H9 (cell line): ENCODE measurements around the gene SOBP. TPM values are rescaled to one million over a fixed set of nuclear protein-coding genes. Genes with fewer than 3 reads are reported as not detected.

Experiments
- DNase-seq: peaks from one replicate; pipeline ENCODE4 v3.0.0-alpha.2; 2017
- H2AFZ ChIP-seq: one replicate; pipeline ENCODE4 v1.6.1; 2013; ENCODE audit warnings: mild to moderate bottlenecking, low read length, control low read depth, moderate library complexity
- H2AK5ac ChIP-seq: 2 replicates; pipeline ENCODE4 v1.6.1; 2013; ENCODE audit warnings: low read length, control low read depth, mixed read lengths; ENCODE audit not compliant: insufficient read length
- H2BK120ac ChIP-seq: one replicate; pipeline ENCODE4 v1.6.1; 2013; ENCODE audit warnings: low read depth, mild to moderate bottlenecking, low read length, control low read depth, inconsistent platforms; ENCODE audit not compliant: poor library complexity, severe bottlenecking
- H2BK12ac ChIP-seq: 2 replicates; pipeline ENCODE4 v1.6.1; 2013; ENCODE audit warnings: low read length, control low read depth, mixed read lengths, low read depth; ENCODE audit not compliant: insufficient read length
- H2BK15ac ChIP-seq: 2 replicates; pipeline ENCODE4 v1.6.1; 2013; ENCODE audit warnings: low read depth, low read length, control low read depth
- H2BK20ac ChIP-seq: one replicate; pipeline ENCODE4 v1.6.1; 2013; ENCODE audit warnings: low read depth, mild to moderate bottlenecking, low read length, control low read depth, inconsistent platforms; ENCODE audit not compliant: poor library complexity, severe bottlenecking
- H2BK5ac ChIP-seq: 2 replicates; pipeline ENCODE4 v1.6.1; 2013; ENCODE audit warnings: low read length, control low read depth, mixed read lengths; ENCODE audit not compliant: insufficient read length
- H3K14ac ChIP-seq: 2 replicates; pipeline ENCODE4 v1.6.1; 2013; ENCODE audit warnings: low read length, control low read depth; ENCODE audit not compliant: insufficient read depth
- H3K18ac ChIP-seq: 2 replicates; pipeline ENCODE4 v1.6.1; 2013; ENCODE audit warnings: low read depth, mild to moderate bottlenecking, mixed read lengths, low read length, control low read depth; ENCODE audit not compliant: insufficient read length
- H3K23ac ChIP-seq: 2 replicates; pipeline ENCODE4 v1.6.1; 2013; ENCODE audit warnings: low read length, control low read depth, mixed read lengths, low read depth; ENCODE audit not compliant: insufficient read length
- H3K23me2 ChIP-seq: 2 replicates; pipeline ENCODE4 v1.6.1; 2013; ENCODE audit warnings: low read depth, mild to moderate bottlenecking, mixed read lengths, low read length, control low read depth; ENCODE audit not compliant: insufficient read length, poor library complexity, severe bottlenecking
- H3K27ac ChIP-seq: 2 replicates; pipeline ENCODE4 v1.5.1; 2013; ENCODE audit warnings: low read length, control low read depth, mixed read lengths, low read depth; ENCODE audit not compliant: insufficient read length
- H3K27me3 ChIP-seq: 2 replicates; pipeline ENCODE4 v1.6.1; 2013; ENCODE audit warnings: low read length, control low read depth, inconsistent platforms; ENCODE audit not compliant: insufficient read depth
- H3K4ac ChIP-seq: 2 replicates; pipeline ENCODE4 v1.6.1; 2013; ENCODE audit warnings: low read depth, mild to moderate bottlenecking, control low read depth, inconsistent platforms, low read length, moderate library complexity
- H3K4me1 ChIP-seq: 2 replicates; pipeline ENCODE4 v1.6.1; 2013; ENCODE audit warnings: low read length, control low read depth, inconsistent platforms; ENCODE audit not compliant: insufficient read depth
- H3K4me2 ChIP-seq: 2 replicates; pipeline ENCODE4 v1.6.1; 2013; ENCODE audit warnings: low read length, control low read depth, mixed read lengths; ENCODE audit not compliant: insufficient read length, insufficient read depth
- H3K56ac ChIP-seq: 2 replicates; pipeline ENCODE4 v1.6.1; 2013; ENCODE audit warnings: low read depth, mild to moderate bottlenecking, mixed read lengths, low read length, control low read depth; ENCODE audit not compliant: insufficient read length
- H3K79me1 ChIP-seq: 2 replicates; pipeline ENCODE4 v1.6.1; 2013; ENCODE audit warnings: low read depth, mild to moderate bottlenecking, moderate library complexity, low read length, control low read depth, inconsistent platforms; ENCODE audit not compliant: insufficient read depth, poor library complexity, severe bottlenecking
- H3K79me2 ChIP-seq: 2 replicates; pipeline ENCODE4 v1.6.1; 2013; ENCODE audit warnings: low read length, control low read depth, inconsistent platforms; ENCODE audit not compliant: insufficient read depth
- H3K9ac ChIP-seq: 2 replicates; pipeline ENCODE4 v1.6.1; 2013; ENCODE audit warnings: low read length, control low read depth, mixed read lengths; ENCODE audit not compliant: insufficient read length; ENCODE audit errors: extremely low read depth
- H3K9me3 ChIP-seq: one replicate; pipeline ENCODE4 v1.6.1; 2013; ENCODE audit warnings: low read depth, low read length, inconsistent platforms; ENCODE audit not compliant: control insufficient read depth
- H3T11ph ChIP-seq: one replicate; pipeline ENCODE4 v1.6.1; 2013; ENCODE audit warnings: mild to moderate bottlenecking, low read length, control low read depth, inconsistent platforms
- H4K20me1 ChIP-seq: one replicate; pipeline ENCODE4 v1.6.1; 2013; ENCODE audit not compliant: control insufficient read depth, insufficient read length, insufficient read depth
- H4K5ac ChIP-seq: 2 replicates; pipeline ENCODE4 v1.6.1; 2013; ENCODE audit warnings: low read depth, mild to moderate bottlenecking, mixed read lengths, low read length, control low read depth; ENCODE audit not compliant: insufficient read length
- H4K8ac ChIP-seq: replicated peaks from 2 replicates; pipeline ENCODE4 v1.6.1; 2013; ENCODE audit warnings: low read length, control low read depth, mixed read lengths, low read depth; ENCODE audit not compliant: insufficient read length
- H4K91ac ChIP-seq: 2 replicates; pipeline ENCODE4 v1.6.1; 2013; ENCODE audit warnings: low read depth, mild to moderate bottlenecking, moderate library complexity, mixed read lengths, low read length, control low read depth; ENCODE audit not compliant: insufficient read length
- H3K27ac Mint-ChIP-seq, 3 experiments: 2 replicates in 2 of 3; 3 replicates in 1 of 3; pipeline ENCODE4 v1.8.0; 2020 to 2021; ENCODE audit warnings: mixed read lengths in 3 of 3, mild to moderate bottlenecking in 1 of 3, moderate library complexity in 1 of 3
- H3K27me3 Mint-ChIP-seq: 2 replicates; pipeline ENCODE4 v1.8.0; 2021; ENCODE audit warnings: low read depth, mild to moderate bottlenecking, moderate library complexity, mixed read lengths
- H3K36me3 Mint-ChIP-seq, 3 experiments: 2 replicates in 2 of 3; 3 replicates in 1 of 3; pipeline ENCODE4 v1.8.0; 2020 to 2021; ENCODE audit warnings: low read depth in 3 of 3, mixed read lengths in 3 of 3; ENCODE audit not compliant: insufficient read depth in 1 of 3
- H3K4me1 Mint-ChIP-seq, 2 experiments: 2 replicates each; pipeline ENCODE4 v1.8.0; 2020; ENCODE audit warnings: mixed read lengths in 2 of 2
- H3K4me3 Mint-ChIP-seq, 2 experiments: 2 replicates in 1 of 2; 3 replicates in 1 of 2; pipeline ENCODE4 v1.8.0; 2020 to 2021; ENCODE audit warnings: mild to moderate bottlenecking in 2 of 2, mixed read lengths in 2 of 2, moderate library complexity in 1 of 2
- H3K9me3 Mint-ChIP-seq, 2 experiments: 2 replicates in 1 of 2; 3 replicates in 1 of 2; pipeline ENCODE4 v1.8.0; 2020; ENCODE audit warnings: mild to moderate bottlenecking in 2 of 2, mixed read lengths in 2 of 2, moderate library complexity in 1 of 2
- WGBS: extraction: QIAGEN DNeasy Blood & Tissue Kit; methylation state at CpG from one replicate; pipeline ENCODE4 v1.1.7; 2013; ENCODE audit warnings: missing lambda C conversion rate, low lambda C conversion rate, mixed read lengths; ENCODE audit not compliant: insufficient read length; ENCODE audit errors: extremely low coverage; 5-methylcytosine and 5-hydroxymethylcytosine counted together
- total RNA-seq: library from RNA; stranded (reverse); gene quantifications from 2 replicates; pipeline ENCODE4 v1.2.1, GENCODE V29; 2021
- TF ChIP-seq, protein P1 (sequence below): fragments of 200-600 bp; sonication (generic); conservative IDR thresholded peaks from 3 replicates; pipeline ENCODE4 v1.8.0; 2021; ENCODE audit warnings: antibody characterized with exemption, mild to moderate bottlenecking

The SOBP gene
- total RNA-seq, 1 experiment from 2014 or later = 4.3 TPM

DNA sequence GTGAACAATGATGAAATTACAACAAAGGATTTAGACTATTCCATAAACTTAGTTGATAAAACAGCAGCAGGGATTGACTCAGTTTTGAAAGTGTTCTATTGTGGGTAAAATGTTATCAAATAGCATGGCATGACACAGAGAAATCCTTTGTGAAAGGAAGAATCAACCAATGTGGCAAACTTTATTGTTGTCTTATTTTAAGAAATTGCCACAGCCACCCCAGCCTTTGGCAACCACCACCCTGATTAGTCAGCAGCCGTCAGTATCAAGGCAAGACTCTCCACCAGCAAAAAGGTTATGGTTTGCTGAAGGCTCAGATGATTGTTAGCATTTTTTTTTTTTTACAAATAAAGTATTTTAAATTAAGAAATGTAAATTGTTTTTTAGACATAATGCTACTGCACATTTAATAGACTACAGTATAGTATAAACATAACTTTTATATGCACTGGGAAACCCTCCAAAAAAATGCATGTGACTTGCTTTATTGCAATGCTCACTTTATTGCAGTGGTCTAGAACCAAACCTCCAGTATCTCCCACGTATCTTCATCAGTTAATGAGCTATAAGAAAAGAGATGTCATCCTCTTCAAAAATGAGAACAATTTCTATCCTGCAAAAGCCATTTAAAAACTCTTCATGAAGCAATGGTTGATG is 162.7 kb downstream of the SOBP start:
- Histone ChIP-seq H3K4ac (no peak overlapping the region), H3K9me3 (no peaks in the 10 kb centered on the region), H3K79me2 (no peaks in the 10 kb centered on the region), H2BK15ac (no peak overlapping the region), H2BK120ac (no peak overlapping the region), H3K14ac (no peak overlapping the region), H3K4me1 (no peaks in the 10 kb centered on the region), H3K23me2 (no peaks in the 10 kb centered on the region), H3K18ac (no peak overlapping the region), H2BK20ac (no peak overlapping the region), H3T11ph (no peak overlapping the region), H4K20me1 (no peaks in the 10 kb centered on the region), H2AFZ (no peak overlapping the region), H3K23ac (no peak overlapping the region), H2AK5ac (no peak overlapping the region), H2BK5ac (no peak overlapping the region), H4K91ac (no peak overlapping the region), H3K27me3 (no peaks in the 10 kb centered on the region), H2BK12ac (no peak overlapping the region), H3K56ac (no peak overlapping the region), H4K8ac (no peak overlapping the region), H3K79me1 (no peaks in the 10 kb centered on the region), H3K4me2 (no peak overlapping the region), H4K5ac (no peak overlapping the region), H3K9ac (no peak overlapping the region), H3K27ac (no peak overlapping the region)
- DNase-seq = no peak
- Mint-ChIP-seq H3K4me1 (peaks cover 11 to 17% of the 10 kb centered on the region in 2 experiments), H3K4me3 (no peak overlapping the region), H3K36me3 (no peaks in the 10 kb centered on the region), H3K9me3 (peaks cover 0 to 9% of the 10 kb centered on the region in 2 experiments; a peak in 2 of 5 replicates), H3K27ac (no peak overlapping the region), H3K27me3 (no peaks in the 10 kb centered on the region)
- TF ChIP-seq, protein P1, sequence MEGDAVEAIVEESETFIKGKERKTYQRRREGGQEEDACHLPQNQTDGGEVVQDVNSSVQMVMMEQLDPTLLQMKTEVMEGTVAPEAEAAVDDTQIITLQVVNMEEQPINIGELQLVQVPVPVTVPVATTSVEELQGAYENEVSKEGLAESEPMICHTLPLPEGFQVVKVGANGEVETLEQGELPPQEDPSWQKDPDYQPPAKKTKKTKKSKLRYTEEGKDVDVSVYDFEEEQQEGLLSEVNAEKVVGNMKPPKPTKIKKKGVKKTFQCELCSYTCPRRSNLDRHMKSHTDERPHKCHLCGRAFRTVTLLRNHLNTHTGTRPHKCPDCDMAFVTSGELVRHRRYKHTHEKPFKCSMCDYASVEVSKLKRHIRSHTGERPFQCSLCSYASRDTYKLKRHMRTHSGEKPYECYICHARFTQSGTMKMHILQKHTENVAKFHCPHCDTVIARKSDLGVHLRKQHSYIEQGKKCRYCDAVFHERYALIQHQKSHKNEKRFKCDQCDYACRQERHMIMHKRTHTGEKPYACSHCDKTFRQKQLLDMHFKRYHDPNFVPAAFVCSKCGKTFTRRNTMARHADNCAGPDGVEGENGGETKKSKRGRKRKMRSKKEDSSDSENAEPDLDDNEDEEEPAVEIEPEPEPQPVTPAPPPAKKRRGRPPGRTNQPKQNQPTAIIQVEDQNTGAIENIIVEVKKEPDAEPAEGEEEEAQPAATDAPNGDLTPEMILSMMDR = no peak
- no CpG with 5 or more reads among the region's 2 CpGs for WGBS
